PFSK-1 (cell line): Measurements from ENCODE around the gene CNRIP1.

Experiments
- SIN3A ChIP-seq: IDR thresholded peaks from 2 replicates; pipeline ENCODE4 v1.6.1; 2012; ENCODE audit warnings: mild to moderate bottlenecking, low read length, moderate library complexity, borderline replicate concordance; ENCODE audit not compliant: insufficient read depth
- TAF1 ChIP-seq: IDR thresholded peaks from 2 replicates; pipeline ENCODE4 v1.6.1; 2012; ENCODE audit warnings: low read length, control low read depth, borderline replicate concordance; ENCODE audit not compliant: insufficient read depth
- TF ChIP-seq, protein P1 (sequence below), 2 experiments: IDR thresholded peaks; 2 replicates each; pipeline versions ENCODE4 v1.6.1 to v1.8.0; 2011 to 2012; ENCODE audit warnings: low read depth in 2 of 2, low read length in 2 of 2, control low read depth in 1 of 2, inconsistent platforms in 1 of 2, mild to moderate bottlenecking in 1 of 2, moderate library complexity in 1 of 2; ENCODE audit not compliant: insufficient read depth in 1 of 2

DNA sequence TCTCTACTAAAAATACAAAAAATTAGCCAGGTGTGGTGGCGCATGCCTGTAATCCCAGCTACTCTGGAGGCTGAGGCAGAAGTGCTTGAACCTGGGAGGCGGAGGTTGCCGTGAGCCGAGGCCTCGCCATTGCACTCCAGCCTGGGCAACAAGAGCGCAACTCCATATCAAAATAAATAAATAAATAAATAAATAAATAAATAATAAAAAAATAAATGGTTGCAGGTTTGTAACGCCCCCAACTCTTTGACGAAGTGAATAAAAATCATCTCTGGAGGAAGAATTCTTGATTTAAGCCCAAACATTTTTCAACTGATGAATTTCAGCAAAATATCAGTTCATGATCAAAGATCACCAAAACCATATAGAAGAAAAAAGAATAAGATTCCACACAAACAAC, 13.3 kb upstream of the CNRIP1 start:
- TF ChIP-seq, protein P1, sequence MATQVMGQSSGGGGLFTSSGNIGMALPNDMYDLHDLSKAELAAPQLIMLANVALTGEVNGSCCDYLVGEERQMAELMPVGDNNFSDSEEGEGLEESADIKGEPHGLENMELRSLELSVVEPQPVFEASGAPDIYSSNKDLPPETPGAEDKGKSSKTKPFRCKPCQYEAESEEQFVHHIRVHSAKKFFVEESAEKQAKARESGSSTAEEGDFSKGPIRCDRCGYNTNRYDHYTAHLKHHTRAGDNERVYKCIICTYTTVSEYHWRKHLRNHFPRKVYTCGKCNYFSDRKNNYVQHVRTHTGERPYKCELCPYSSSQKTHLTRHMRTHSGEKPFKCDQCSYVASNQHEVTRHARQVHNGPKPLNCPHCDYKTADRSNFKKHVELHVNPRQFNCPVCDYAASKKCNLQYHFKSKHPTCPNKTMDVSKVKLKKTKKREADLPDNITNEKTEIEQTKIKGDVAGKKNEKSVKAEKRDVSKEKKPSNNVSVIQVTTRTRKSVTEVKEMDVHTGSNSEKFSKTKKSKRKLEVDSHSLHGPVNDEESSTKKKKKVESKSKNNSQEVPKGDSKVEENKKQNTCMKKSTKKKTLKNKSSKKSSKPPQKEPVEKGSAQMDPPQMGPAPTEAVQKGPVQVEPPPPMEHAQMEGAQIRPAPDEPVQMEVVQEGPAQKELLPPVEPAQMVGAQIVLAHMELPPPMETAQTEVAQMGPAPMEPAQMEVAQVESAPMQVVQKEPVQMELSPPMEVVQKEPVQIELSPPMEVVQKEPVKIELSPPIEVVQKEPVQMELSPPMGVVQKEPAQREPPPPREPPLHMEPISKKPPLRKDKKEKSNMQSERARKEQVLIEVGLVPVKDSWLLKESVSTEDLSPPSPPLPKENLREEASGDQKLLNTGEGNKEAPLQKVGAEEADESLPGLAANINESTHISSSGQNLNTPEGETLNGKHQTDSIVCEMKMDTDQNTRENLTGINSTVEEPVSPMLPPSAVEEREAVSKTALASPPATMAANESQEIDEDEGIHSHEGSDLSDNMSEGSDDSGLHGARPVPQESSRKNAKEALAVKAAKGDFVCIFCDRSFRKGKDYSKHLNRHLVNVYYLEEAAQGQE (IDR thresholded peaks at IDR 0.05; ENCODE audit: insufficient read depth in 1 of 2, low read depth in 2 of 2, low read length in 2 of 2), result no peak
- TF ChIP-seq TAF1 (no peak), SIN3A (no peak)
